IMR-90 (cell line): ENCODE measurements around the gene POU2F2.
A peak's percentile ranks its signal among the peaks of the same experiment; 100 is the strongest.

Source experiments
- BHLHE40 ChIP-seq: fragments of 150-350 bp; IDR thresholded peaks from 2 replicates; pipeline ENCODE4 v1.6.1; 2016; ENCODE audit warnings: mild to moderate bottlenecking, low read depth, low read length
- CEBPB ChIP-seq: IDR thresholded peaks from 2 replicates; pipeline ENCODE4 v1.6.1; 2012; ENCODE audit warnings: low read depth, low read length, improper control_type of control experiment
- ELK1 ChIP-seq: fragments of 150-350 bp; IDR thresholded peaks from 2 replicates; pipeline ENCODE4 v1.6.1; 2016; ENCODE audit warnings: low read depth, mild to moderate bottlenecking, low read length, moderate library complexity, borderline replicate concordance
- MAFK ChIP-seq: IDR thresholded peaks from 2 replicates; pipeline ENCODE4 v1.6.1; 2012; ENCODE audit warnings: low read depth, low read length, improper control_type of control experiment
- MAZ ChIP-seq: IDR thresholded peaks from 2 replicates; pipeline ENCODE4 v1.6.1; 2012; ENCODE audit warnings: low read depth, mild to moderate bottlenecking, low read length, improper control_type of control experiment, moderate library complexity, borderline replicate concordance
- NFE2L2 ChIP-seq: fragments of 150-350 bp; IDR thresholded peaks from 2 replicates; pipeline ENCODE4 v1.6.1; 2016; ENCODE audit warnings: low read depth, mild to moderate bottlenecking, low read length
- POLR2A ChIP-seq: IDR thresholded peaks from 2 replicates; pipeline ENCODE4 v1.6.1; 2012; ENCODE audit warnings: mild to moderate bottlenecking, low read depth, low read length
- RAD21 ChIP-seq: IDR thresholded peaks from 2 replicates; pipeline ENCODE4 v1.6.1; 2012; ENCODE audit warnings: low read length, improper control_type of control experiment
- RCOR1 ChIP-seq: IDR thresholded peaks from 2 replicates; pipeline ENCODE4 v1.6.1; 2012; ENCODE audit warnings: mild to moderate bottlenecking, low read length, improper control_type of control experiment; ENCODE audit not compliant: insufficient replicate concordance
- RFX5 ChIP-seq: IDR thresholded peaks from 2 replicates; pipeline ENCODE4 v1.8.0; 2012; ENCODE audit warnings: low read depth, mild to moderate bottlenecking, low read length, moderate library complexity
- SMC3 ChIP-seq: fragments of 150-350 bp; IDR thresholded peaks from 2 replicates; pipeline ENCODE4 v1.6.1; 2016; ENCODE audit warnings: low read depth, mild to moderate bottlenecking, antibody characterized with exemption, low read length, moderate library complexity
- TF ChIP-seq, protein P1 (sequence below): conservative IDR thresholded peaks from 2 replicates; pipeline ENCODE4 v1.5.1; 2012; ENCODE audit warnings: mild to moderate bottlenecking, low read depth, low read length, improper control_type of control experiment
- TF ChIP-seq, protein P2 (sequence below): fragments of 150-350 bp; IDR thresholded peaks from 2 replicates; pipeline ENCODE4 v1.6.1; 2017; ENCODE audit warnings: mild to moderate bottlenecking, antibody characterized with exemption, low read length, low read depth

GRCh38 chr19:42176990-42177685, 44.9 kb upstream of the POU2F2 start:
- TF ChIP-seq, protein P1, sequence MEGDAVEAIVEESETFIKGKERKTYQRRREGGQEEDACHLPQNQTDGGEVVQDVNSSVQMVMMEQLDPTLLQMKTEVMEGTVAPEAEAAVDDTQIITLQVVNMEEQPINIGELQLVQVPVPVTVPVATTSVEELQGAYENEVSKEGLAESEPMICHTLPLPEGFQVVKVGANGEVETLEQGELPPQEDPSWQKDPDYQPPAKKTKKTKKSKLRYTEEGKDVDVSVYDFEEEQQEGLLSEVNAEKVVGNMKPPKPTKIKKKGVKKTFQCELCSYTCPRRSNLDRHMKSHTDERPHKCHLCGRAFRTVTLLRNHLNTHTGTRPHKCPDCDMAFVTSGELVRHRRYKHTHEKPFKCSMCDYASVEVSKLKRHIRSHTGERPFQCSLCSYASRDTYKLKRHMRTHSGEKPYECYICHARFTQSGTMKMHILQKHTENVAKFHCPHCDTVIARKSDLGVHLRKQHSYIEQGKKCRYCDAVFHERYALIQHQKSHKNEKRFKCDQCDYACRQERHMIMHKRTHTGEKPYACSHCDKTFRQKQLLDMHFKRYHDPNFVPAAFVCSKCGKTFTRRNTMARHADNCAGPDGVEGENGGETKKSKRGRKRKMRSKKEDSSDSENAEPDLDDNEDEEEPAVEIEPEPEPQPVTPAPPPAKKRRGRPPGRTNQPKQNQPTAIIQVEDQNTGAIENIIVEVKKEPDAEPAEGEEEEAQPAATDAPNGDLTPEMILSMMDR, result peak; percentile 54
- TF ChIP-seq SMC3 (0 out of 2 replicates have a peak, but pooled peaks have one; percentile 8), NFE2L2 (no peak), ELK1 (no peak), RAD21 (peak; percentile 25; the same call in 1 of the 2 replicates), RCOR1 (no peak), POLR2A (no peak), CEBPB (no peak), MAFK (no peak), BHLHE40 (no peak), MAZ (peak; percentile 57; the same call in 1 of the 2 replicates), RFX5 (no peak)
- TF ChIP-seq, protein P2, sequence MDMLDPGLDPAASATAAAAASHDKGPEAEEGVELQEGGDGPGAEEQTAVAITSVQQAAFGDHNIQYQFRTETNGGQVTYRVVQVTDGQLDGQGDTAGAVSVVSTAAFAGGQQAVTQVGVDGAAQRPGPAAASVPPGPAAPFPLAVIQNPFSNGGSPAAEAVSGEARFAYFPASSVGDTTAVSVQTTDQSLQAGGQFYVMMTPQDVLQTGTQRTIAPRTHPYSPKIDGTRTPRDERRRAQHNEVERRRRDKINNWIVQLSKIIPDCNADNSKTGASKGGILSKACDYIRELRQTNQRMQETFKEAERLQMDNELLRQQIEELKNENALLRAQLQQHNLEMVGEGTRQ, result no peak
